Measurements from ENCODE around the gene PIP5K1B.

DNA sequence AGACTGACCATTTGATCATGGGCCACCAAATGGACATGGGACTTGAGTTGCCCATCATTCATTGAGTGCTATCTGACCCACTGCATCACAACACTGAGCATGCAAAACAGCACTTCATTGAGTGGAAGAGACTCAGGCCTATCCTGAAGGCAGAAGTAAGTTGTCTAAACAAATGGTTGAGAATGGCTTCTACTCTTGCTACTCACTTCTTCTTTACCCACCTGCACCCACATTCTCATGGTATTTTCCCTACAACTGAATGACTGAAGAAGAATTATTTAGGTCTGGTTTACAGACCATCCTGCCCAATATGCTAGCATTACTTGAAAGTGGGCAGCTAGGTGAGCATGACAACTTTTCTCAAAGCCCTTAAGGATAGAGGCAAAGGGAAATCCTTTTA is 41.0 kb upstream of the PIP5K1B start:
- TF ChIP-seq YY1 (IDR thresholded peaks at IDR 0.05; ENCODE audit: low read depth) (no peak), EP300 (IDR thresholded peaks at IDR 0.05; ENCODE audit: borderline replicate concordance) (no peak)
